KMS-11 (cell line): Measurements from ENCODE around the gene ABCF3.

Experiments used
- H2AFZ ChIP-seq: fragments of 200-600 bp; sonication (generic); 2 replicates; pipeline ENCODE4 v1.6.1; 2016; ENCODE audit warnings: antibody characterized with exemption, mixed run types, low read depth
- H3K27ac ChIP-seq: fragments of 200-600 bp; sonication (generic); 2 replicates; pipeline ENCODE4 v1.6.1; 2016; ENCODE audit warnings: mild to moderate bottlenecking, mixed run types
- H3K27me3 ChIP-seq: fragments of 200-600 bp; sonication (generic); 2 replicates; pipeline ENCODE4 v1.6.1; 2017; ENCODE audit warnings: mild to moderate bottlenecking, low read depth, mixed run types, moderate library complexity; ENCODE audit not compliant: insufficient read depth
- H3K36me3 ChIP-seq: fragments of 200-600 bp; sonication (generic); 2 replicates; pipeline ENCODE4 v1.6.1; 2017; ENCODE audit warnings: mild to moderate bottlenecking, mixed run types; ENCODE audit not compliant: insufficient read depth
- H3K4me1 ChIP-seq: fragments of 200-600 bp; sonication (generic); 2 replicates; pipeline ENCODE4 v1.6.1; 2016; ENCODE audit warnings: mild to moderate bottlenecking, low read depth, mixed run types; ENCODE audit not compliant: poor library complexity, severe bottlenecking
- H3K4me2 ChIP-seq: fragments of 200-600 bp; sonication (generic); 2 replicates; pipeline ENCODE4 v1.7.0; 2016; ENCODE audit warnings: mild to moderate bottlenecking, mixed run types
- H3K4me3 ChIP-seq: fragments of 200-600 bp; sonication (generic); IDR thresholded peaks from 2 replicates; pipeline ENCODE4 v1.6.1; 2017; ENCODE audit warnings: low read depth, low read length, mixed read lengths; ENCODE audit not compliant: insufficient read depth
- H3K79me2 ChIP-seq: fragments of 200-600 bp; sonication (generic); 2 replicates; pipeline ENCODE4 v1.6.1; 2016; ENCODE audit warnings: low read depth, mixed run types; ENCODE audit not compliant: insufficient read depth
- H3K9ac ChIP-seq: fragments of 200-600 bp; sonication (generic); 2 replicates; pipeline ENCODE4 v1.6.1; 2016; ENCODE audit warnings: mild to moderate bottlenecking, mixed run types
- H4K20me1 ChIP-seq: fragments of 200-600 bp; sonication (generic); 2 replicates; pipeline ENCODE4 v1.6.1; 2016; ENCODE audit warnings: mild to moderate bottlenecking, mixed run types; ENCODE audit not compliant: insufficient read depth
- CTCF ChIP-seq: fragments of 200-600 bp; sonication (generic); conservative IDR thresholded peaks from 2 replicates; pipeline ENCODE4 v1.6.1; 2017; ENCODE audit warnings: low read depth, mild to moderate bottlenecking, antibody characterized with exemption, low read length, moderate library complexity, mixed read lengths

The ABCF3 gene

GRCh38 chr3:184178521-184179138 is 7.4 kb upstream of the ABCF3 start:
- H4K20me1 ChIP-seq: no peaks in the 10 kb centered on the region
- H3K4me1 ChIP-seq: peaks cover 17% of the 10 kb centered on the region
- no peak overlapping the region for H3K4me2 ChIP-seq
- no peak overlapping the region for H3K4me3 ChIP-seq
- no peaks in the 10 kb centered on the region for H3K27me3 ChIP-seq
- H3K79me2 ChIP-seq: peaks cover 18% of the 10 kb centered on the region
- no peak overlapping the region for H2AFZ ChIP-seq
- no peak for TF ChIP-seq CTCF
- H3K27ac ChIP-seq: no peak overlapping the region
- no peak overlapping the region for H3K9ac ChIP-seq
- peaks cover 15% of the 10 kb centered on the region; the same call in 1 of the 2 replicates for H3K36me3 ChIP-seq

GRCh38 chr3:184180165-184180564 is 5.8 kb upstream of the ABCF3 start:
- Histone ChIP-seq H3K4me1 (peaks cover 14% of the 10 kb centered on the region), H3K4me3 (no peak overlapping the region), H3K36me3 (peaks cover 15% of the 10 kb centered on the region; the same call in 1 of the 2 replicates), H2AFZ (no peak overlapping the region), H3K9ac (no peak overlapping the region), H4K20me1 (no peaks in the 10 kb centered on the region), H3K27ac (no peak overlapping the region), H3K4me2 (no peak overlapping the region), H3K79me2 (peaks cover 14% of the 10 kb centered on the region), H3K27me3 (no peaks in the 10 kb centered on the region)
- TF ChIP-seq CTCF: no peak

- no peak overlapping the region for H3K9ac ChIP-seq
- no peak overlapping the region for H3K4me3 ChIP-seq
- H3K4me2 ChIP-seq: no peak overlapping the region
- H3K4me1 ChIP-seq: peaks cover 7% of the 10 kb centered on the region
- H2AFZ ChIP-seq: no peak overlapping the region
- H3K36me3 ChIP-seq: peaks cover 15% of the 10 kb centered on the region; the same call in 1 of the 2 replicates
- H3K27ac ChIP-seq: no peak overlapping the region
- no peaks in the 10 kb centered on the region for H3K27me3 ChIP-seq
- H4K20me1 ChIP-seq: no peaks in the 10 kb centered on the region
- no peak for TF ChIP-seq CTCF
- peaks cover 5% of the 10 kb centered on the region for H3K79me2 ChIP-seq
Observed at GRCh38 chr3:184181596-184181995, 4.4 kb upstream of the ABCF3 start.

GRCh38 chr3:184183679-184184078 is 2.3 kb upstream of the ABCF3 start:
- peaks cover 12% of the 10 kb centered on the region; the same call in 1 of the 2 replicates for H3K36me3 ChIP-seq
- H3K79me2 ChIP-seq: peaks cover 23% of the 10 kb centered on the region
- no peak overlapping the region for H3K9ac ChIP-seq
- peaks cover 16% of the 10 kb centered on the region for H3K4me1 ChIP-seq
- H3K27me3 ChIP-seq: no peaks in the 10 kb centered on the region
- TF ChIP-seq CTCF: no peak
- no peak overlapping the region for H3K27ac ChIP-seq
- H4K20me1 ChIP-seq: no peaks in the 10 kb centered on the region
- H2AFZ ChIP-seq: no peak overlapping the region
- no peak overlapping the region for H3K4me2 ChIP-seq
- H3K4me3 ChIP-seq: no peak overlapping the region
